GM21515 (cell line): ENCODE measurements around the gene MMRN2.
"Not testable (repeated sequence)": the region's sequence is repeated elsewhere in the genome, so short reads cannot be mapped to it uniquely, and the experiment has no call there.

Source experiments
- ATAC-seq: cut with Tn5 transposase; IDR thresholded peaks from one replicate; pipeline ENCODE4 v1.9.1; 2021; ENCODE audit not compliant: unreplicated experiment

Gene MMRN2

DNA sequence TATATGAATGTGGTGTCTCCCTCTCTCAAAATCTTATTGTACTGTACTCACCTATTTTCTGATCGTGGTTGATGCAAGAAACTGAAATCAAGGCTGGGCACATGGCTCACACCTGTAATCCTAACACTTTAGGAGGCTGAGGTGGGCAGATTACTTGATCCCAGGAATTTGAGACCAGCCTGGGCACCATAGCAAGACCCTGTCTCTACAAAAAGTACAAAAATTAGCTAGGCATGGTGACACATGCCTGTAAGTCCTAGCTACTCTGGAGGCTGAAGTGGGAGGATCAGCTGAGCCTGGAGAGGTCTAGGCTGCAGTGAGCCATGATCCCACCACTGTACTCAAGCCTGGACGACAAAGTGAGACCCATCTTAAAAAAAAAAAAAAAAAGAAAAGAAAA lies 16.0 kb downstream of the MMRN2 start:
- no peak for ATAC-seq

DNA sequence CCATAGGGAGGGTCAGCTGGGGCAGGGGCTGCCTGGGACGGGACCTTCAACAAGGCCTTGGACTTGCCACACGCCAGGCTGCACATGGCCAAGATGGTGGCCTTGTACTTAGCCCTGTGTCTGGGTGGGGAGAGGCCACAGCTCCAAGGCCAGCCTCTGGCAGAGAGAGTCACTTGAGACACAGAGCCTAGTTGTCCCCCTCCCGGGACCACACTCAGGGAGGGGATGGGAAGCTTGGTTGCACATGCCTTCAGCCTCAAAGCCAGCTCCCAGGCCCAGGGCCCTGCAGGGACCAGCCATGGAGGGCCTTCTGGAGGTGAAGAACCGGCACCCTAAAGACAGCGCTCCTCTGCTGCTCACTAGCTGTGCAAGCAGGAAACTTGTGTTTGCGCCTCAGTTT lies 16.7 kb downstream of the MMRN2 start:
- no peak for ATAC-seq

DNA sequence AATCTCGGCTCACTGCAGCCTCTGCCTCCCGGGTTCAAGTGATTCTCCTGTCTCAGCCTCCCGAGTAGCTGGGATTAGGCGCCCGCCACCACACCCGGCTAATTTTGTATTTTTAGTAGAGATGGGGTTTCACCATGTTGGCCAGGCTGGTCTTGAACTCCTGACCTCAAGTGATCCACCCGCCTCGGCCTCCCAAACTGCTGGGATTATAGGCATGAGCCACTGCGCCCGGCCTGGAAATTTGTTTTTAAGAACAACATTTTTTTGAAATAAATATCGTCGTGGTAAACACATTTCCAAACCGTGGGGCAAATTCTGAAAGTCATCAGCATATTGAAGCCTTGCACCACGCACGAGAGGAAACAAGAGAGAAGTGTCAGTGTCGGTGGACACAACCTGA lies 17.3 kb downstream of the MMRN2 start:
- ATAC-seq = not testable (repeated sequence)

DNA sequence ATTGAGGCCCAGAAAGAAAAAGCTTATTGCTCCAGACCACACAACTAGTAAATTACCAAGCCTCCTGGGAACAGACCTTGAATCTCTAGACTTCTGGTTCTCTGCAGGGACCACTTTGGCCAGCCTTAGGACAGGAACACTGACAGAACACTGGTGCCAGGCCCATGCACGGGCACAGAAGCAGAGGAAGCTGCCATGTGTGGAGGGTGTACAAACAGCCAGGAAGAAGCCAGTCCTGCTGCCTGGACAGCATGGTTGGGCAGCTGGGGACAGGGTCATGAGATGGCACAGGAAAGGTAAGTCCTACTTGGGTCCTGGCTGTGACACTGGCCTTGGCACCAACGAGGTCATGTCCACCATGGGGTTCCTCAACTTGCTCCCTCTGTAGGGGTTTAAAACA lies 19.2 kb downstream of the MMRN2 start:
- no peak for ATAC-seq

DNA sequence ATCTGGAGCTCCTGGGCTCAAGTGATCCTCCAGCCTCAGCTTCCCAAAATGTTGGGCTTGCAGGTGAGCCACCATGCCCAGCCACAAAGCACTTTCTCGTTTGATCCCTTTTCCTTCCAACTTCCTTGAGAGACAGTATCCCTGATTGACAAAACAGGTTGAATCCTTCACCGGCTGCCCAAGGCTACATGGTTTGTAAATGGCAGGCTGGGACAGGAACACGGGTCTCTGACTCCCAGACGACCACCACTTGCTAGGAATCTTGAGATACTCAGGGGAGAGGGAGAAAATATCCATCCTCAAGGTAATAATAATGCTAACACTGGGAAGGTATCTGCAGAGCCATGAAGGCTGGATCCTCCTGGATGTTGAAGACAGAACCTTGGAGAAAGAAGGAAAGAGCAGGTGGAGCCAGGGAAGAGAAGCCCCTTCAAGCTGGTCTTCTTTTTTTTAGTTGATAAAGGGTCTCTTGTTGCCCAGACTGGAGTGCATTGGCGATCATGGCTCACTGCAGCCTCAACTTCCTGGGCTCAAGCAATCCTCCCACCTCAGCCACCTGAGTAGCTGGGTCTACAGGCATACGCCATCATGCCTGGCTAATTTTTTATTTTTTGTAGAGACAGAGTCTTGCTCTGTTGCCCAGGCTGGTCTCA lies 19.8 kb downstream of the MMRN2 start:
- ATAC-seq = no peak

DNA sequence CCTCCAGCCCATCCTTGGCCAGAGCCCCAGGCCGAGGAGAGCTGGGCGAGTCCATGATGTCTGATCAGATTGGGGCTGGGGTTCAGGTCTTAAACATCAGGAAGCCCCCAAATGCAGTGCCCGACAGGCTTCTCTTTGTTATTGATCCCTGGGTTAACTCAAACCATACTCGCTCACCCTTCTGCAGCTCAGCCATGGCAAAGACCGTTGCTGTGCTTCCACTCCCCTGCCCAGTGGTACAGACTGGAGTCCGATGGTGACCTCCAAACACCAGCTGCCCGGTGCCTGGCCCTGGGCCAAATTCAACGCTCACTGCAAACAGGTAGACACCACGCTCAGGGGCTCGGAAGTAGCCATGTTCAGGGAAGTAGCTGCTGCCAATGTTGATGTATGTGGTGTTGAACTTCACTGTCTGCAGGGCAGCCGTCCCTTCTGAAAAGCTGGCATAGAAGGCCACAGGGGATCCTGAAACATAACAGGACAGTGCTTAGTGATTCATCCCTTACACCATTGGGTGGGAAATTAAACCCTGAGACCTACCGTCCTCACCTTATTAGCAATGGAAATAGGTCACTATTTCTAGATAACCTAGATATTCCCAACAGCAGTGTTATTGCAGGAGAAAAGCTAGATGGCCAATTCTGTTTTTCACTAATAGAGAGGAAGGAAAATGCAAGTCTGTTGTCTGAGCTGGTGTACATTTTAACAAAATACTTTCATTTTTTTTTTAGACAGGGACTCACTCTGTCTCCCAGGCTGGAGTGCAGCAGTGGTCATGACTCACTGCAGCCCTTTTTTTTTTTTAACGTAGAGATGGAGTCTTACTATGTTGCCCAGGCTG lies 20.5 kb downstream of the MMRN2 start:
- ATAC-seq = no peak

DNA sequence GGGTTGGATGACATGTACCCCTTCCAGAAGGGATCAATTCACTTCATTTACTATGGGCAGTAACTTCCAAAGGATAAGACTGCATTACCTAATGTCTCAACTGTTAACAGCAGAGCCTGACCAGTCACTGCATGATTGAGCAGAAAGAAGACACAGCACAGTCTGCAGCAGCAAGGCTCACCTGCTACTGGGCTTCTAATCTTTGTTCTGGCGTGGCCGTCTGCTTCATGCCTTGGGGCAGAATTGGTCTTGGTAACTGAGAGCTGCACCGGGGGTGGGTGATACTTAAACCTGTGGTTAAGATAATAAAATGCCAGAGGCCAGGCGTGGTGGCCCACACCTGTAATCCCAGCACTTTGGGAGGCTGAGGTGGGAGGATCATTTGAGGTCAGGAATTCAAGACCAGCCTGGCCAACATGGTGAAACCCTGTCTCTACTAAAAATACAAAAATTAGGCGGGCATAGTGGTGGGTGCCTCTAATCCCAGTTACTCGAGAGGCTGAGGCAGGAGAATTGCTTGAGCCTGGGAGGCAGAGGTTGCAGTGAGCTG lies 23.2 kb downstream of the MMRN2 start:
- ATAC-seq = not testable (repeated sequence)

DNA sequence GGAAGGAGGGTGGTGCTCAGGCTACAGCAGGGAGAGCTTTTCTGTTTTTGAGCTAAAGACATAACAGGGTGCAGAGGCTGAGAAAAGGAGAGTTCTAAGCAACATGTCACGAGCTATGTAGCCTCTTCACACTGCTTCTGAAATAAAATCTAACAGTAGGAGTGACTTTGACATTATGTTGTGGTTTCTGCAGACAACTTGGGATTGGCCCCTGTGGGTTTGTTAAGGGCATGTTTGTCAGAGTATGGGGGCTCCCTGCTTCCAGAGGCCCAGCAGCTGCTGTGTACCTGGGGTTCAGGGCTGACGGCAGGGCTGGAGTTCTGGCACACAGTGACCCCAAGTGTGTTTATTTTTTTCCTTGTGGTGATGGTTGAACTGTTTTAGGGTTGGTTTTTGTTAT lies 24.7 kb downstream of the MMRN2 start:
- ATAC-seq = no peak

DNA sequence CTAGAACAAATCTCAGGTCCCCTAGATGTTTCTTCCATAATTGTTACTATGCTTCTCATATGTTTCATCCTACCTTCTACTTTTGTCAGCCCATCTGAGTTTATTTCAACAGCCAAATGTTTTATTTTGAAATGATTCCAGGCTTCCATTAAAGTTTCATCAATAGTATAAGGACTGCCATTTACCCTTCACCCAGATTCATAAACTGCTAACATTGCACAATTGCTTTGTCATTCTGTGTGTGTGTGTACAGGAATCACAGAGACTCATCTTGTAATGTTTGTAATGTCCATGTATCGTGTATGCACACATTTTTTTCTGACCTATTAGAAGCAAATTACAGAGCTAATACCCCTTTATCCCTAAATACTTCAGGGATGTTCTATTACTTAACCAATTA lies 25.5 kb downstream of the MMRN2 start:
- ATAC-seq = no peak

DNA sequence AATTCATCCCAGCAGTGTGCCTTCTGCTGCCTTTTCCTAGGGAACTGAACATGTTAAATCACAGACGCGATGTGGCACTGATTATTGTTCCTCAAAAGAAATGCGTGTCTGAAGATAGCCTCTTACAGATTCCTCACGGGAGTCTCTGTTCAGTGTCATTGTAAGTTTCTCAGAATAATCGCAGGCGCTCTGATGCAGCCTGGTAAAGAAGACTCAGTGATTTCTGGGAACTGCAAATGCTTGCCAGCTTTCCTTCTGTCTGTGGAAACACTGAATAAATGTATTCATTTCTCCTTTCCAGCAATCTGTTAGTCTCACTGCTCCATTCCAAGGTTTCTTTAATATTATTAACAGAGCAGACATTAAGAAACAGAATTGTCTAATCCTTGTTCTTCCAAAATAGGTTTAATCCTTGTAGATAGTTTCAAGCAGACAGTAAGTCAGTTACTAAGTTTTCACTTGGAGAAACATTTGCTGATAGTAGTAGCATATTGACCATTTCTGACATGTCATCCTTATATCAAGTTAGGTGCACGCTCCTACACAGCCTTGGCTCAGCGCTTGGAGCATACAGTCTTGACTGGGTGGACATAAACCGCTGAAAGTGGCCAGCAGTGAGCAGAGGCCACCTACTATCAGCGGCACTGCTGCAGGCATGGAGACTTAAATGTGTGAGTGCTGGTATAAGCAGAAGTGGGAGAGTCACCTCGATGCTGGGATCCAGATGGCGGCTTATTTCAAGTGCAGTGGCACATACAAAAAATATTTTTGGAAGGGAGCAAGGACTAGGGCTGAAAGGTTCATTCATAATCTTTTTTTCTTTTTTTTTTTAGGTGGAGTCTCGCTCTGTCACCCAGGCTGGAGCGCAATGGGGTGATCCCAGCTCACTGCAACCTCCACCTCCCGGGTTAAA lies 27.7 kb downstream of the MMRN2 start:
- ATAC-seq = no peak

DNA sequence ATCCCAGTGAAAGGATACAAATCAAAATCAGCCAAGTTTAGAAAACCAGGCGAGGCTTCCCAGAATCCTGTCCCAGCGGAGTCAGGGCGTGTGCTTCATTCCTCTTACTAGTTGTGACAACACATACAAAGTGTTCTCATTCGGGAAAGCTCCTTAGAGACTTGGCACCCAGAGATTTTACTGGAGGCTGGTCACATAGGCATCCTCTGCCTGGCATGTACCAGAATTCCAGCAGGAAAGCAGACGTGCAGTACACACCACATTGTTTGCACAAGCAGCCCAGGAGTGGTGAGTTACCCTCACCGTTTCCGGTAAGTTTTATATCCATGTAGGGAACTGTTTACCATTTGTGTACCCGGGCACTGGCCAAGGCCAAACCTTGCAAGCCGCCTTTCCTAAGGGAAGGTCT lies 34.9 kb downstream of the MMRN2 start:
- no peak for ATAC-seq

DNA sequence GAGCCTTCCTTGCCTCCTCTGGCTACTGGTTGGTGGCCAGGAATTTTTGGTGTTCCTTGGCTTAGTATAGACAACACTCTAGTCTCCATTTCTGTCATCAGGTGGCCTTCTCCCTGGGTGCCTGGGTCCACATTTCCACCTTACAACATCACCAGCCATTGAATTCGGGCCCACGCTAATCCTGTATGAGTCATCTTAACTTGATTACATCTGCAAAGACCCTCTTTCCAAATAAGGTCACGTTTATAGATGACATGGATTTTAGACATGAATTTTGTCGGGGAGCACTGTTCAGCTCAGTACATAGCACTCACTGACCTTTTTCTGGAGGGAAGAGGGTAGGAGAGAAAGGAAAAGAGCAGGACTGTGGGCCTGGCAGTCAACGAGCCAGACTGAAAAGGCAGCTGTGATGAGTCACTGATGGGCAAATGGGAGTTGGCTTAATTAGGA lies 39.4 kb downstream of the MMRN2 start:
- ATAC-seq = no peak

DNA sequence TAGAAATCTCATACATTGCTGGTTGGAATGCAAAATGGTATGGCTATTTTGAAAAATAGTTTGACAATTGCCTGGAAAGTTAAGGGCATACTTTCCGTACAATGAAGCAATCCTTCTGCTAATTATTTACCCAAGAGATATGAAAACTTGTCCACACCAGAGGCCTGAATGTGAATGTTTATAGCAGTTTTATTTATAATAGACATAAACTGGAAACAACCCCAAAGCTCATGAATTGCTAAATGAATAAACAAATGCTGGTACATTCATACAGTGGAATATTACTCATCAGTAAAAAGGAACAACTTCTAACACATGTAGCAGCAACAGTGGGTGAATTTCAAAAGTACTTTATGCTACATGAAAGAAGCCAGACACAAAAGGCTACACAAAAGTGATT lies 42.7 kb downstream of the MMRN2 start:
- ATAC-seq = no peak

DNA sequence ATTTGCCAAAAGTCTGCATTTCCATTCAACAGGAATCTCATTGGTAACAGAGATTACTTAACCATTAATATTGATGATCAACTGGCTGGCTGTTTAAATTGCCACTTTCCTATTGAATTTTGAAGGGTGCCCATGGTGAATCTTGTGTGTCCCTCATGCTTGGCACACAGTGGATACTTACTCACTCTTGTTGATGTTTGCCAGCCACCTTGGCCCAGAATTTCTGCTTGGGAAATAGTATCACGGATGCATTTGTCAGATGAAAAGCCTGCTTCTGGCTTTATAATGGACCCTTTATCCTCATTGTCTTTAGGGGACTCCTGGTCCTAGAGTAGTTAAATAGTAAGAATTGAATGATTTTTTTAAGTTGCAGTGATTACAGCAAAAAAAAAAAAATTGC lies 52.0 kb downstream of the MMRN2 start:
- ATAC-seq = no peak

DNA sequence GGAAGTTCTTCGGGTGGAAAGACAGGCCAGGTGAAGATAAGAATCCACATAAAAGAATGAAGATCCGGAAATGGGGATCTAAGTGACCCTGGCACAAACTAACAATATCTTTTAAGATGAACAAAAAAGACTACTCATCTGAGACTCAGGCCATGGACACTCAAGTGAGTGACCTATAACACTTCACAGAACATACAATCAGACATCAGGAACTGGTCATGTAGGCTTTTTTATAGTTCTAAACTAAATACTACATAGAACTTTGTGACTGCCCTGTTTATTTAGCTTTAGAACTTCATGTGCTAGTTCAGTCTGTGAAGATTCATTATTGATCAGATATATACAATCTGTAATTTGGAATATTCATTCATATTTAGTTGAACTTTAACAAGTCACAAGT lies 52.8 kb downstream of the MMRN2 start:
- no peak for ATAC-seq

DNA sequence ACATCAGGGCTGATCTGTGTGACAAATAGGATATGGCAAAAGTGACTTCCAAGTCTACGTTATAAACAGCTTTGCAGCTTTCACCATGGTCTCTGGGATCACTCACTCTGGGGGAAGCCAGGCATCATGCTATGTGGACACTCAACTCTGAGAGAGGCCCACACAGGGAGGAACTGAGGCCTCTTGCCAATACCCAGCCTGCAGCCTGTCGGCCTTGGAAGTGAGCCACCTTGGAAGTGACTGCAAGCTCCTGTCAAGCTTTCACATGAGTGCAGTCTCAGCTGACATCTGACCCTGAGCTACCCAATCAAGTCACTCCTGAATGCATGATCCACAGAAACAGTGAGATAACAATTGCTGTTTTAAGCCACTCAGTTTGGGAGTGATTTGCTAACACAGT lies 56.5 kb downstream of the MMRN2 start:
- no peak for ATAC-seq

DNA sequence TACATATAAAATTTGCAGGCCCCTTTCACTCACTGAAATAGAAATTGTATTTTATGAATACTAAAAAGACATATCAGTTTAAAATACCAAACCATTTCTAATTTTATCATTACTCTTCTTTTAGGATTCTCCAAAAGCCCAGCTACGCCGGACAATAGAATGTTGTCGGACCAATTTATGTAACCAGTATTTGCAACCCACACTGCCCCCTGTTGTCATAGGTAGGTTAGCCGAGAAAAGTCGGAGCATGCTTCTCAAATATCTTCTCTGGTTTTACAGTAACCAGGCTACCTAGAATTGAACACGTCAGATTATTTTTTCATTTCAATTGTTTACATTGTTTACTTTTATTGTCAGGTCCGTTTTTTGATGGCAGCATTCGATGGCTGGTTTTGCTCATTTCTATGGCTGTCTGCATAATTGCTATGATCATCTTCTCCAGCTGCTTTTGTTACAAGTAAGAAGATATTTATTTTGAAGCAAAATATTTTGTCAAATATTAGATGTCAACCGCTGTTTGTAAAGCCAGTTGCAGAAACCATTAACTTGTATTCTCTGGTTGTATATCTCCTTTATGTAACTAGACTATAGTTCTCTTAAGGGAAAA lies 57.6 kb downstream of the MMRN2 start:
- ATAC-seq = no peak

DNA sequence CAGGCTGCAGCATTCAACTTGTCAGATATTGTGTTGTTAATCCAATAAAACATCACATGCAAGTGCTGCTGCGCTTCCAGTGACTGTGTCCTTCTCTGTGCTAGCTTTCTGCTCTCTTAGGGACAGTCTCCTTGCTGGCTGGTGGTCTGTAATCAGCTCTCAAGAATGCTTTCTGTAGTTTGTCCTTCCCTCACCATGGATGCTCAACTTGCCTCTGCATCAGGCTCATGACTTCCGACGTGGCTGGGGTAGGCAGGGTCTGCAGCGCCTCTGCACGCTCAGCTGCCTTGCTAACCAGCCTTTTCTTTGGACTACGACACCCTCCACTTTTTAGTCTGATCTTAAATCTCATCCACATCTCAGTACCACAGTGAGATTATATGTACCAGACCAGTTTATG lies 58.3 kb downstream of the MMRN2 start:
- ATAC-seq = no peak

DNA sequence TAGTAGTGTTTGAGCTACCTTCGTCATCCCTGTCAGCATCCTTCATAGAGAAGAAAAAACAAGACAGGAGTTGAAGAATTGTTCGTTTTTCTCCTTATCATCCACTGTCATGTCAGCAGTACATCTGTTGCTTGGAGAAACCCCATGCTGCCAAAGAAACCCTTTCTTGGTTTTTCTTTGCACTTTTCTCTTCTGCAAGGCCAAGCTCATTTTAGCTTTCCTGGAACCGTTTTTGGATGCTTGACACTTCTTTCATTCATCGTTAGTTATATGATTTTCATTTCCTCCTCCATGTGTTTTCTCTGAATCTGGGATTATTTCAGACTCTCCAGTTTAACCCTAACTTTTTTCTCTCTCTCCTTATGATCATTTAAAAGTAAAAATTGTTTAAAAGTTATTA lies 58.9 kb downstream of the MMRN2 start:
- ATAC-seq = no peak

DNA sequence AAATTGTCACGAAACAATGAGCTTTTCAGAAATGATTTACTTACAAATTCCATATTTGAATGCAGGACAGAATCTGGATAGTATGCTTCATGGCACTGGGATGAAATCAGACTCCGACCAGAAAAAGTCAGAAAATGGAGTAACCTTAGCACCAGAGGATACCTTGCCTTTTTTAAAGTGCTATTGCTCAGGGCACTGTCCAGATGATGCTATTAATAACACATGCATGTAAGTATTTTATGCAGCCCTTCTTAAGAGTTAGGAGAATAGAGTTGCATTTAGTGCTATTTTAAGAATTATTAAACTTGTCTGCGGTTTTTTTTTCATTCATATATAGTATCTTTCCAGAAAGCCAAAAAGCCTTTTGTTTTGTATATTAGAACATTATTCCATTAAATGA lies 67.4 kb downstream of the MMRN2 start:
- ATAC-seq = no peak
